Activated naive CD4-positive, alpha-beta T cell treated with anti-CD3 and anti-CD28 coated beads, Interleukin-2, amount 50 U/mL, for 24 hours (primary cell): ENCODE measurements around the gene TWF1.
"Not testable (repeated sequence)": the region's sequence is repeated elsewhere in the genome, so short reads cannot be mapped to it uniquely, and the experiment has no call there.

Experiments used
- H3K27ac Mint-ChIP-seq: one replicate; pipeline ENCODE4 v1.8.0; 2021; ENCODE audit warnings: mild to moderate bottlenecking, mixed read lengths
- H3K27me3 Mint-ChIP-seq: one replicate; pipeline ENCODE4 v1.8.0; 2021; ENCODE audit warnings: mixed read lengths
- H3K36me3 Mint-ChIP-seq: one replicate; pipeline ENCODE4 v1.8.0; 2021; ENCODE audit warnings: mixed read lengths
- H3K4me1 Mint-ChIP-seq: one replicate; pipeline ENCODE4 v1.8.0; 2021; ENCODE audit warnings: mixed read lengths
- H3K4me3 Mint-ChIP-seq: one replicate; pipeline ENCODE4 v1.8.0; 2021; ENCODE audit warnings: mild to moderate bottlenecking, mixed read lengths
- H3K9me3 Mint-ChIP-seq: one replicate; pipeline ENCODE4 v1.8.0; 2021; ENCODE audit warnings: mixed read lengths

TWF1 gene

GRCh38 chr12:43805860-43806736 lies at the start of gene TWF1:
TSS of gene TWF1 (minus strand) at chr12:43806317. CDS start at chr12:43806245, 72 bp downstream.
- peak within 1 kb of the TSS; percentile 100 for H3K27ac Mint-ChIP-seq
- no peaks in the 10 kb centered on the region for H3K9me3 Mint-ChIP-seq
- peak within 1 kb of the TSS; percentile 95 for H3K4me3 Mint-ChIP-seq
- peaks cover 4% of the 10 kb centered on the region for H3K36me3 Mint-ChIP-seq
- H3K27me3 Mint-ChIP-seq, result no peaks in the 10 kb centered on the region
- H3K4me1 Mint-ChIP-seq, result peaks cover 65% of the 10 kb centered on the region

GRCh38 chr12:43852744-43853143 lies 46.6 kb upstream of the TWF1 start:
- H3K27me3 Mint-ChIP-seq, result no peaks in the 10 kb centered on the region
- H3K4me1 Mint-ChIP-seq, result peaks cover 3% of the 10 kb centered on the region
- peaks cover 2% of the 10 kb centered on the region for H3K9me3 Mint-ChIP-seq
- H3K27ac Mint-ChIP-seq, result no peak overlapping the region
- peaks cover 2% of the 10 kb centered on the region for H3K36me3 Mint-ChIP-seq
- no peak overlapping the region for H3K4me3 Mint-ChIP-seq

- Mint-ChIP-seq H3K27me3 (no peaks in the 10 kb centered on the region), H3K9me3 (peaks cover 12% of the 10 kb centered on the region), H3K4me1 (no peaks in the 10 kb centered on the region), H3K4me3 (no peak overlapping the region), H3K36me3 (peaks cover 20% of the 10 kb centered on the region), H3K27ac (no peak overlapping the region)
These were observed 42.7 kb upstream of the TWF1 start for GRCh38 chr12:43848786-43849185.

- Mint-ChIP-seq H3K4me1 (no peaks in the 10 kb centered on the region), H3K9me3 (peaks cover 12% of the 10 kb centered on the region), H3K4me3 (no peak overlapping the region), H3K27me3 (no peaks in the 10 kb centered on the region), H3K36me3 (peaks cover 20% of the 10 kb centered on the region), H3K27ac (no peak overlapping the region)
These were observed 42.0 kb upstream of the TWF1 start for GRCh38 chr12:43848226-43848507.

GRCh38 chr12:43847425-43848225 lies 41.5 kb upstream of the TWF1 start:
- not testable (repeated sequence) for H3K27me3 Mint-ChIP-seq, H3K4me1 Mint-ChIP-seq, H3K4me3 Mint-ChIP-seq, H3K27ac Mint-ChIP-seq
- H3K9me3 Mint-ChIP-seq, result peaks cover 12% of the 10 kb centered on the region
- peaks cover 20% of the 10 kb centered on the region for H3K36me3 Mint-ChIP-seq

- Mint-ChIP-seq H3K27ac (no peak overlapping the region), H3K4me3 (no peak overlapping the region)
These were observed 36.1 kb upstream of the TWF1 start for GRCh38 chr12:43842259-43842658.

GRCh38 chr12:43841253-43841652 lies 35.1 kb upstream of the TWF1 start:
- peaks cover 24% of the 10 kb centered on the region for H3K4me1 Mint-ChIP-seq

More at GRCh38 chr12:43842259-43842658, 36.1 kb upstream of the TWF1 start:
- H3K36me3 Mint-ChIP-seq, result peaks cover 12% of the 10 kb centered on the region
- H3K27me3 Mint-ChIP-seq, result no peaks in the 10 kb centered on the region
- peaks cover 6% of the 10 kb centered on the region for H3K9me3 Mint-ChIP-seq
- peaks cover 15% of the 10 kb centered on the region for H3K4me1 Mint-ChIP-seq

GRCh38 chr12:43840338-43840737 lies 34.2 kb upstream of the TWF1 start:
- Mint-ChIP-seq H3K9me3 (no peaks in the 10 kb centered on the region), H3K4me1 (peaks cover 26% of the 10 kb centered on the region), H3K27ac (no peak overlapping the region), H3K36me3 (no peaks in the 10 kb centered on the region), H3K27me3 (no peaks in the 10 kb centered on the region), H3K4me3 (no peak overlapping the region)

More at GRCh38 chr12:43841253-43841652, 35.1 kb upstream of the TWF1 start:
- H3K4me3 Mint-ChIP-seq, result no peak overlapping the region
- no peaks in the 10 kb centered on the region for H3K27me3 Mint-ChIP-seq
- H3K9me3 Mint-ChIP-seq, result no peaks in the 10 kb centered on the region
- peaks cover 4% of the 10 kb centered on the region for H3K36me3 Mint-ChIP-seq
- H3K27ac Mint-ChIP-seq, result no peak overlapping the region

GRCh38 chr12:43836475-43836989 lies 30.4 kb upstream of the TWF1 start:
- peaks cover 57% of the 10 kb centered on the region for H3K4me1 Mint-ChIP-seq

GRCh38 chr12:43835656-43836474 lies 29.7 kb upstream of the TWF1 start, which contains the start of gene TMEM117:
TSS of gene TMEM117 (plus strand) at chr12:43836081.
- H3K4me3 Mint-ChIP-seq, result peak within 1 kb of the TSS; percentile 84
- H3K36me3 Mint-ChIP-seq, result no peaks in the 10 kb centered on the region
- H3K27ac Mint-ChIP-seq, result peak within 1 kb of the TSS; percentile 74
- no peaks in the 10 kb centered on the region for H3K9me3 Mint-ChIP-seq
- H3K4me1 Mint-ChIP-seq, result peaks cover 62% of the 10 kb centered on the region
- H3K27me3 Mint-ChIP-seq, result no peaks in the 10 kb centered on the region

More at GRCh38 chr12:43836475-43836989, 30.4 kb upstream of the TWF1 start:
- H3K27ac Mint-ChIP-seq, result peak overlapping the region; percentile 55
- H3K36me3 Mint-ChIP-seq, result no peaks in the 10 kb centered on the region
- H3K27me3 Mint-ChIP-seq, result no peaks in the 10 kb centered on the region
- peak overlapping the region; percentile 79 for H3K4me3 Mint-ChIP-seq
- H3K9me3 Mint-ChIP-seq, result no peaks in the 10 kb centered on the region

GRCh38 chr12:43835264-43835655 lies 29.1 kb upstream of the TWF1 start:
- no peaks in the 10 kb centered on the region for H3K27me3 Mint-ChIP-seq
- no peaks in the 10 kb centered on the region for H3K36me3 Mint-ChIP-seq
- peak overlapping the region; percentile 74 for H3K27ac Mint-ChIP-seq
- no peaks in the 10 kb centered on the region for H3K9me3 Mint-ChIP-seq
- H3K4me3 Mint-ChIP-seq, result peak overlapping the region; percentile 84
- H3K4me1 Mint-ChIP-seq, result peaks cover 62% of the 10 kb centered on the region

GRCh38 chr12:43832463-43833168 lies 26.5 kb upstream of the TWF1 start:
- Mint-ChIP-seq H3K27me3 (no peaks in the 10 kb centered on the region), H3K9me3 (no peaks in the 10 kb centered on the region), H3K4me3 (peak overlapping the region; percentile 23), H3K27ac (no peak overlapping the region), H3K36me3 (no peaks in the 10 kb centered on the region), H3K4me1 (peaks cover 47% of the 10 kb centered on the region)

GRCh38 chr12:43827093-43827492 lies 21.0 kb upstream of the TWF1 start:
- Mint-ChIP-seq H3K4me3 (no peak overlapping the region), H3K9me3 (no peaks in the 10 kb centered on the region), H3K27ac (no peak overlapping the region)

GRCh38 chr12:43826681-43827080 lies 20.6 kb upstream of the TWF1 start:
- Mint-ChIP-seq H3K9me3 (no peaks in the 10 kb centered on the region), H3K4me3 (no peak overlapping the region), H3K36me3 (no peaks in the 10 kb centered on the region), H3K4me1 (peaks cover 7% of the 10 kb centered on the region), H3K27me3 (no peaks in the 10 kb centered on the region), H3K27ac (no peak overlapping the region)

More at GRCh38 chr12:43827093-43827492, 21.0 kb upstream of the TWF1 start:
- peaks cover 11% of the 10 kb centered on the region for H3K4me1 Mint-ChIP-seq
- no peaks in the 10 kb centered on the region for H3K27me3 Mint-ChIP-seq
- H3K36me3 Mint-ChIP-seq, result no peaks in the 10 kb centered on the region
